AG04449 (cell line): Measurements from ENCODE around the gene LONP2.

Experiments used
- CTCF ChIA-PET: fragments of 350-600 bp; formaldehyde crosslinking; extraction: SDS; loops from one replicate; lab custom pipeline; 2021; ENCODE audit warnings: antibody characterized with exemption; lab: Yijun Ruan, JAX
- POLR2A ChIA-PET: fragments of 400-600, 350-600 bp; formaldehyde crosslinking; extraction: SDS; loops from one replicate; lab custom pipeline; 2020; ENCODE audit warnings: antibody characterized with exemption, inconsistent platforms; lab: Yijun Ruan, JAX
- DNase-seq: peaks from one replicate; pipeline ENCODE4 v3.0.0-alpha.2; 2010; ENCODE audit warnings: low read depth, low spot score
- H3K4me3 ChIP-seq: 2 replicates; pipeline ENCODE4 v1.5.1; 2011; ENCODE audit warnings: low read depth, mild to moderate bottlenecking, control low read depth, low read length
- TF ChIP-seq, protein P1 (sequence below): IDR thresholded peaks from one replicate; pipeline ENCODE4 v1.5.1; 2011; ENCODE audit warnings: mild to moderate bottlenecking, moderate library complexity, low read length, control low read depth, inconsistent platforms; ENCODE audit not compliant: insufficient read depth; ENCODE audit errors: missing control alignments

Gene LONP2

GRCh38 chr16:48277158-48277557 is 33.1 kb downstream of the LONP2 start:
- POLR2A ChIA-PET, result no interaction called here
- no peak overlapping the region for H3K4me3 ChIP-seq
- DNase-seq, result no peak
- CTCF ChIA-PET, result interaction anchor here (1.4 kb wide), 1 partner anchor 346 kb away, joined by 4 read pairs; no protein-coding TSS in a partner anchor
- TF ChIP-seq, protein P1, sequence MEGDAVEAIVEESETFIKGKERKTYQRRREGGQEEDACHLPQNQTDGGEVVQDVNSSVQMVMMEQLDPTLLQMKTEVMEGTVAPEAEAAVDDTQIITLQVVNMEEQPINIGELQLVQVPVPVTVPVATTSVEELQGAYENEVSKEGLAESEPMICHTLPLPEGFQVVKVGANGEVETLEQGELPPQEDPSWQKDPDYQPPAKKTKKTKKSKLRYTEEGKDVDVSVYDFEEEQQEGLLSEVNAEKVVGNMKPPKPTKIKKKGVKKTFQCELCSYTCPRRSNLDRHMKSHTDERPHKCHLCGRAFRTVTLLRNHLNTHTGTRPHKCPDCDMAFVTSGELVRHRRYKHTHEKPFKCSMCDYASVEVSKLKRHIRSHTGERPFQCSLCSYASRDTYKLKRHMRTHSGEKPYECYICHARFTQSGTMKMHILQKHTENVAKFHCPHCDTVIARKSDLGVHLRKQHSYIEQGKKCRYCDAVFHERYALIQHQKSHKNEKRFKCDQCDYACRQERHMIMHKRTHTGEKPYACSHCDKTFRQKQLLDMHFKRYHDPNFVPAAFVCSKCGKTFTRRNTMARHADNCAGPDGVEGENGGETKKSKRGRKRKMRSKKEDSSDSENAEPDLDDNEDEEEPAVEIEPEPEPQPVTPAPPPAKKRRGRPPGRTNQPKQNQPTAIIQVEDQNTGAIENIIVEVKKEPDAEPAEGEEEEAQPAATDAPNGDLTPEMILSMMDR, result no peak

DNA sequence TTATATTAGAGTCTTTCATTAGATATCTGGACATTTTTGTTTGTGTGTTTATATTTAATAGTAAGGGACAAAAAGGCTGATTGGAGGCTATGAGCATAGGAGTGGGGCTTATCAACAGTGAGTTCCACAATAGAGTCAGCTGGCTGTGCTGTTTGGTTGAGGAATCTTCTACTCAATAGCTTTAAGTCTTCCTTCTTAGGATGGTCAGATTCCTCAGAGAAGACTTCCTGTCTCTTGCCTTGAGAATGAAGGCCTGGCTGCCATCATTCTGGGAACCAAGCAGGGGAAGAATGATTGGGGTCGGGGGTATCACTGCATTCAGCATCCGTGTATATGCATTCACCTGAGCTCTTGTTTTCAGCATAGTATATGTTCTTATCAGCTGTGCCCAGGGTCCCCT is 35.1 kb downstream of the LONP2 start:
- ChIA-PET POLR2A (no interaction called here), CTCF (no interaction called here)
- DNase-seq, result no peak
- TF ChIP-seq, protein P1, result no peak
- no peak overlapping the region for H3K4me3 ChIP-seq

GRCh38 chr16:48280546-48280945 is 36.4 kb downstream of the LONP2 start:
- ChIA-PET POLR2A (no interaction called here), CTCF (no interaction called here)
- DNase-seq, result no peak
- TF ChIP-seq, protein P1, result no peak
- no peak overlapping the region for H3K4me3 ChIP-seq

GRCh38 chr16:48282636-48283263 is 38.6 kb downstream of the LONP2 start:
- TF ChIP-seq, protein P1, result no peak
- ChIA-PET POLR2A (interaction anchor here (1.1 kb wide), 1 partner anchor 103 kb away, joined by 3 read pairs; the partner anchor contains the start of gene SIAH1), CTCF (interaction anchor here (1.0 kb wide), 1 partner anchor 340 kb away, joined by 4 read pairs; no protein-coding TSS in a partner anchor)
- DNase-seq, result no peak
- no peak overlapping the region for H3K4me3 ChIP-seq

DNA sequence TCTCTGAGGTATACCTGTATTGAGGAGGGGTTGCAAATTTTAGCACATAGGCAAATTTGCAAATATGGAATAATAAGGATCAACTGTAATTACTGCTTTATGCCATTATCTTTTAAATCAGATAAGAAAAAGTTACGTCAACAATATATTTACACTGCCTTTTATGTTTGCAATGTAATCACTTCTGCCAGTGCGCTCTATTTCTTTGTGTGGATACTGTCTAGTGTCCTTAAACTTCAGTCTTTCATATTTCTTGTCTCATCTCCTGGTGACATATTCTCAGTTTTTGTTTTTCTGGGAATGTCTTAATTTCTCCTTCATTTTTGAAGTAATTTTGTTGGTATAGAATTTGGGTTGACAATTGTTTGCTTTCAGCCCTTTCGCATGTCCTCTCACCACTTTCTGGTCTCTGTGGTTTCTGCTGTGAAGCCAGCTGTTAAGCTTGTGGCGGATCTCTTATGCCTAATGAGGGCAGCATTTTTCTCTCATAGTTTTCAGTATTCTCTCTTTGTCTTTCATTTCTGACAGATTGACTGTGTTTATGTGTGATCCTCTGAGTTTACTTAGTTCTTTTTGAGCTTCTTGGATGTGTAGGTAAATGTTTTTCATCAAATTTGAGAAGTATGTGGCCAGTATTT is 40.8 kb downstream of the LONP2 start:
- TF ChIP-seq, protein P1, result no peak
- H3K4me3 ChIP-seq, result no peak overlapping the region
- DNase-seq, result no peak
- ChIA-PET CTCF (interaction anchor here (1.1 kb wide), 1 partner anchor 338 kb away, joined by 3 read pairs; no protein-coding TSS in a partner anchor), POLR2A (no interaction called here)

DNA sequence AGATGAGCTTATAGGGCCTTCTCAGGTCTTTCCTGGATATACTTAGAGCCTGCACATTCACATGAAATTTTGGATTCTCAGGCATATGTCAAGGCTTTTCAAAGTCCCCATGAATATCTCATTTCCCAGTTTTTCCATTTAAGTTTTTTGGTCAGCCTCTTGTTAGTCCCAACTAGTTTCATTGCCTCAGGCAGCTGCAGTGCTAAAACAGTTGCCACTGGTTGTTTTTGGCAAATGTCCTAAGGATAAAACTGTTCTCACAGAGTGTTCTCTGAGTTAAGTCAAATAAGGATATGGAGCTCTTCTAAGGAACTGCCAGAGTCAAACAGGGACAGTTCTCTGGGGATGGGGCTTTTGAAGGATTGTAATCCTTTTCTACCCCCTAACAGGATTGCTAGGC is 43.1 kb downstream of the LONP2 start:
- POLR2A ChIA-PET, result no interaction called here
- TF ChIP-seq, protein P1, result no peak
- no peak for DNase-seq
- H3K4me3 ChIP-seq, result no peak overlapping the region
- CTCF ChIA-PET, result interaction anchor here (1.3 to 1.5 kb wide), 2 partner anchors 336 to 343 kb away, joined by 3 to 4 read pairs; no protein-coding TSS in a partner anchor
